Daoy (cell line): ENCODE results near the gene TRIO. TPM values are rescaled to one million over a fixed set of nuclear protein-coding genes. Genes with fewer than 3 reads are reported as not detected.
A peak's percentile ranks its signal among the peaks of the same experiment; 100 is the strongest.
"Not testable (repeated sequence)": the region's sequence is repeated elsewhere in the genome, so short reads cannot be mapped to it uniquely, and the experiment has no call there.

Source experiments
- DNase-seq: peaks from one replicate; pipeline ENCODE4 v3.0.0-alpha.2; 2015; ENCODE audit warnings: low read depth
- total RNA-seq: library from RNA; depleted of rRNA; stranded (reverse); fragments of >200 nt; shearing (Covaris generic); gene quantifications from 2 replicates; pipeline ENCODE4 v1.2.3, GENCODE V29; 2014; rRNA removed

The TRIO gene
- 99.7 and 112 TPM in 2 replicates for total RNA-seq

GRCh38 chr5:14142827-14143545, at the start of gene TRIO:
Gene TRIO (plus strand): TSS chr5:14143342. CDS start chr5:14143726, 384 bp downstream.
- peak; percentile 94 for DNase-seq

DNA sequence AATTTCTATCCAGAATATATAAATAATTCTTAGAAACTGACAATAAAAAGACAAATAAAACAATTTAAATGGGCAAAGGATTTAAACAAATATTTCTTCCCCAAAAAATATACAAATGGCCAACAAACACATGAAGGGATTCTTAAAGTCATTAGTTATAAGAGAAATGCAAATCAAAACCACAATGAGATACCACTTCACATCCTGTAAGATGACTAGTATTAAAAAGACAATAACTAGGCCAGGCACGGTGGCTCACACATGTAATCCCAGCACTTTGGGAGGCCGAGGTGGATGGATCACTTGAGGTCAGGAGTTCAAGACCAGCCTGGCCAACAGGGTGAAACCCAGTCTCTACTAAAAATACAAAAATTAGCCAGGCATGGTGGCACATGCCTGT, 45.8 kb upstream of the TRIO start:
- not testable (repeated sequence) for DNase-seq

DNA sequence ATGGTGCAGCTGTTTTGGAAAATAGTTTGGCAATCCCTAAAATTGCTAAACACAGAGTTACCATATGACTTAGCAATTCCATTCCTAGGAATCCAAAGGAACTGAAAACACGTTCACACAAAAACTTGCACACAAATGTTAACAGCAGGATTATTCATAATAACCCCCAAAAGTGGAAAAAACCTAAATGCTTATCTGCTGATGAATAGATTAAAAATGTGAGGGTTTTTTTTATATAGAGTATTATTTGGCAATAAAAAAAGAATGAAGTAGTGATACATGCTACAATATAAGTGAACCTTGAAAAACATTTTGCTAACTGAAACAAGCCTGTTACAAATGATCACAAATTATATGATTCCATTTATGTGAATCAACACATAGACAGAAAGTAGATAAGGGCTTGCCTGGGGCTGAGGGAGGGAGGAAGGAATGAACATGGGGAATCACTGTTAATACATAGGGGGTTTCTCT, 45.1 kb upstream of the TRIO start:
- no peak for DNase-seq

DNA sequence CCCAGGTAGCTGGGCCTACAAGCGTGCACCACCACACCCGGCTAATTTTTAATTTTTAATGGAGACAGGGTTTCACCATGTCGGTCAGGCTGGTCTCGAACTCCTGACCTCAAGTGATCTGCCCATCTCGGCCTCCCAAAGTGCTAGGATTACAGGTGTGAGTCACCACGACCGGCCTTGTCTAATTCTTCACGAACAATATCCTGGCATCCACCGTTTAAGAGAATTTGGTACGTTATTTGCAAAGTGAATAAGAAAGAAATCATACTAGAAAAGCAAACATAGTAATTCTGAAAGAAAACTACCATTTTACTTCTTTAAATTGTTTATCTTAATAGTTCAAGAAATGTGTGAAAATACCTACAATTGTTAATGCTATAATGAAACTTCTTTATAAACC, 42.9 kb upstream of the TRIO start:
- no peak for DNase-seq

GRCh38 chr5:14101922-14102321, 41.2 kb upstream of the TRIO start:
- DNase-seq: no peak

GRCh38 chr5:14102666-14103065, 40.5 kb upstream of the TRIO start:
- DNase-seq: no peak

DNA sequence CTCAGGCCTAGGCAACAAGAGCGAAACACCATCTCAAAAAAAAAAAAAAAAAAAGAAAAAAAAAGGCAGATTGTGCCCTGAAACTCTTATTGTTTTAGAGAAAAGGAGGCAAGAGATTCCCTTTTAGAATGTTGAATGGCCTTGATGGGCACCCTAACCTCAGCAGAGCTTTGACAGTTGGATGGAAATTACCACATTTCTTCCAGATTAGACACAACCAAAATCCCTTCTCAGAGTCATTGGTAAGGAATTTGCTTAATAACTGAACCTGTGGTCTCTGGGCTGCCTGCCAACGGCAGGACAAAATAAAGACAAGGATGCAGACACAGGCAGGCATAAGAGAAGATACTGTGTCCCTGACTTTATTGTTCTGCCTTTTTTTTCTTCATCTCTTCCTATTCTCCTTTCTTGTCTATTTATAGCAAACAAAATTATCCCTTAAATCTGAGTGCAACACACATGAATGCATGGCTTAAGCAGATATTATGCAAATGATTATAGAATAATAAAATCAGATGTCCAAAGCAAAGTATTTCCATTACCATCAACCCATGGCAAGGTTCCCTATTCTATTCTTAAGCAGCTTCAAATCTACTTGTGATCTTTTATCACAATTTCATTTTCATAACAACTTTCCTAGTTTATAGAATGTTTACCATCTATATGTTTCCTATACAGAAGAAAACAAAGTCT, 37.3 kb upstream of the TRIO start:
- peak; percentile 94 for DNase-seq

- DNase-seq: no peak
Measured at GRCh38 chr5:14107536-14107935, 35.6 kb upstream of the TRIO start.

GRCh38 chr5:14108170-14108996, 34.8 kb upstream of the TRIO start:
- peak; percentile 77 for DNase-seq

DNA sequence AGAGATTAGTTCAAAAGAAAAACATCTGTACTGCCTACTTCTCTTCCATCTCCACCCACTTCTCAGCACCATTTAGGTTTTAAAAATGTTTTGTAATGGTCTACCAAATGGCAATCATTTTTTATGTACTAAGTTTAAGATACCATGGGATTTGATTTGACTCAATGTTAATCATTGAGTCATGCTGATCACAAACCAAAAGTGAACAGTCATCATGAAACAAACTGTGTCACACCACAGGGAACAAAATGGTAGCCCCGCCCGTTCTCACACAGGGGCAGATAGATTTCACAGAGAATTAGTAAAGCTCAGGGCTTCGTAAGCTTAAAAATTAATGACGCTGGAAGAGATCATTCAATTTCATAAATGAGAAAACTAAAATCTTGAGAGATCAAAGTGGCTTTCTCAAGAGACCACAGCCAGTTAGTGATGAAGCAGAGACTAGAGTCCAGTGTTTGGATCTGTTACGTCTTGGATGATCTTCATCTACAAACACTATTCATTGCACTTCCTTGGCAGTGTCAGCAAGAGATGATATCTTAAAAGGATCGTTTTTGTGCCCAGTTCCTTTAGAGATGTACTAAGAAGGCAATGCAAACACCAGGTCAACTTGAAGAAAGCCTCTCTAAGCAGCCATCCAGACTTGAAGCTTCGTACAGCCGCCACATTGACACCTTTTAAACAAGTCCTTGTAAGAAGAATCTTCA, 33.9 kb upstream of the TRIO start:
- peak; percentile 74 for DNase-seq

DNA sequence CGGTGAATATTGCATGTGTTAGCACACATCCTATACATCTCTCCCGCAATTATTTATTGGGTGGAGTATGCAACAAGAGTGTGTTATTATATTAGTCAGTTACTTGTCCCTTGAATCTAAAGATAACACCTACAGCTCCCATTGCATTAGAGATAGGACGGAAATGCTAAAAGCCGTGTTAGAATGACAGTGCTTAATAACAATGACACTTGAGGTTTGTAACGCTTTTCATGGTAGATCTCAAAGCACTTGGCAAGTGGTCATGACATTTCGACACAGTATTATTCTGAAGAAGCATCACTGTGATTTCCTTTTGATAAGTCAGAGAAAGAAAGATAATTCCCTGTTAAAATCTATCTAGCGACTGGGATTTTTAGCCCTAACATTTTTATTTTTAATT, 33.4 kb upstream of the TRIO start:
- DNase-seq: no peak

- no peak for DNase-seq
Measured at GRCh38 chr5:14110196-14110595, 32.9 kb upstream of the TRIO start.

GRCh38 chr5:14110680-14111079, 32.5 kb upstream of the TRIO start:
- peak; percentile 28 for DNase-seq

GRCh38 chr5:14112998-14113652, 30.0 kb upstream of the TRIO start:
- no peak for DNase-seq

- no peak for DNase-seq
Measured at GRCh38 chr5:14114615-14115251, 28.4 kb upstream of the TRIO start.

DNA sequence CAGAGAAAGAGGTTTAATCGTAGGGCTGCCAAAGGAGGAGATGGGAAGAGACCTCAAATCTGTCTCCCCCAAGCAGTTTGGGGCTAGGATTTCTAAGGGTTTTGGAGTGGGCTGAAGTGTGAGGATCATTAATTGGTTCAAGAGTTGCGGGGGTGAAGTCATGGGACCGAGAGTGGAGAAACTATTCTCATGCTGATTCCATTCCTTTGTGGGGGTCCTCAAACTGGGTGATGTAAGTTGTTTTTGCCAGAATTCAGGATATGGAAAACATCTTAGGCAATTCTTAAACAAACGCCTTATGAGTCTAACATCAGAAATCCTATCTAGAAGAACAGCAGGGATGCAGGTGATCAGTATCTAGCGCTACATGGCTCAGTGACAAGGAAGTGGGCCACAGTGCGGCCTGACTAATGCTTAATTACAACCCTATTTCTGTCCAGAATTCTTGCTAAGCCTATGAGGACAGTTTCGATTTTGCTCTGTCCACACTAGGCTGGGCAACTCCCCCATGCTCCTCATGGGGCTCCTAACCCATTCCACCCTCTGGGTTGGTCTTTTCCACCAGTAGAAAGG, 27.7 kb upstream of the TRIO start:
- DNase-seq: no peak

- DNase-seq: no peak
Measured at GRCh38 chr5:14118551-14119320, 24.4 kb upstream of the TRIO start.

DNA sequence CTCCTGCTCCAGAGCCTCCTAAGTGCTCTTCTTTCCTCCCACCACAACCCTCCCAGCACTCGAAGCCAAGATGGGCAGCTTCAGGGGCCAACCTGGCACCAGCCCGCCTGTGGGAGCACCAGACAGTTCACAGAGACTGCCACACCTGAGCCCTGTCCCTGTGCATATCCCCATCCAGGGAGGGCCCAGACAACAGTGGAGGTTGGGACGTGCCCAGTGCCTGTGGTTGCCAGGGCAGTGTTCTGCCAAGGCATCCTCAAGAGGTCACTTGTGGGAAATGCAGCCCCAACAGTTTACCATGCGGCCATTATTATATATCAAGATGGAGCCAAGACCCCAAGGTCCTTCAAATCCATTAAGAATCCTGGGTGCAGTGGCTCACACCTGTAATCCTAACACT, 23.0 kb upstream of the TRIO start:
- no peak for DNase-seq

DNA sequence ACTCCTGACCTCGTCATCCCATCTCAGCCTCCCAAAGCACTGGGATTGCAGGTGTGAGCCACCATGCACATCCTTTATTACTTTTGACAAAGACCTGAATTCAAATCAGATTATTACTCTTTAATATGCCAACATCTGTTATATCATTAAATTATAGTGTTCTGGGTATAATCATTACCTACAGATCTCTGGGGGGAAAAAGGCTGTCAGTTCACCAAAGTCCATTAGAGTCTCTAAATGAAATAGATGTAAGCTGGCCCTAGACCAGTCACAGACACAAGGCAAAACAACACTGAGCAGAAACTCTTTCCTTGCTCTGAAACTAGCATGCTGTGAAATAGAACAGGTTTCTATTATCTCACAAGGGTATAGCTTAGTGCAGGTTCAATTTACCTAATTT, 21.6 kb upstream of the TRIO start:
- no peak for DNase-seq

- DNase-seq: no peak
Measured at GRCh38 chr5:14122089-14122488, 21.1 kb upstream of the TRIO start.
